SHP77 treated with DMSO at 0.1 percent for 48 hours (cell line): ENCODE measurements around the gene IPO11.
"Not testable (repeated sequence)": the region's sequence is repeated elsewhere in the genome, so short reads cannot be mapped to it uniquely, and the experiment has no call there.

ENCODE experiments used
- DNase-seq: peaks from one replicate; lab custom pipeline; 2025; lab: John Stamatoyannopoulos, UW

The IPO11 gene

GRCh38 chr5:62600560-62601252 lies 188.1 kb downstream of the IPO11 start:
- DNase-seq: no peak

DNA sequence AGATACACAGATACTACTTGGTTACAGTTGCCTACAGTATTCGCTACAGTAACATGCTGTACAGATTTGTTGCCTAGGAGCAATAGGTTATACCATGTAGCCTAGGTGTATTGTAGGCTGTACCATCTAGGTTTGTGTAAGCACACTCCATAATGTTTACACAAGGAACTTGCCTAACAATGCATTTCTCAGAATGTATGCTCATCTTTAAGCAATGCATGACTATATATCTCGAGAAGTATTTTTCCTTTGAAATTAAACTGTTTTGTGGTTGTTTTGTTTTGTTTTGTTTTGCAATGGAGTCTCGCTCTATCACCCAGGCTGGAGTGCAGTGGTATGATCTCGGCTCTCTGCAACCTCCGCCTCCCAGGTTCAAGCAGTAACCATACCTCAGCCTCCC lies 191.4 kb downstream of the IPO11 start:
- DNase-seq: no peak

DNA sequence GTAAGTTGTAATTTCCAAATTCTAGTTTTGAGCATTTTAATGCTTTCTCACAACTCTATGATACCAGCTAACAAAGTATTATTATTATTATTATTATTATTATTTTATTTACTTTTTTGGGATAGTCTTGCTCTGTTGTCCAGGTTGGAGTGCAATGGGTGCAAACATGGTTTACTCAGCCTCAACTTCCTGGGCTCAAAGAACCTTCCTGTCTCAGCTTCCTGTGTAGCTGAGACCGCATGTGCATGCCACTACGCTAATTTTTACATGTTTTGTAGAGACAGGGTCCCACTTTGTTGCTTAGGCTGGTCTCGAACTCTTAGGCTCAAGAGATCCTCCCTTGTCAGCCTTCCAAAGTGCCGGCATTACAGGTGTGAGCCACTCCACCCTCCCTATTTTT lies 193.1 kb downstream of the IPO11 start:
- no peak for DNase-seq

DNA sequence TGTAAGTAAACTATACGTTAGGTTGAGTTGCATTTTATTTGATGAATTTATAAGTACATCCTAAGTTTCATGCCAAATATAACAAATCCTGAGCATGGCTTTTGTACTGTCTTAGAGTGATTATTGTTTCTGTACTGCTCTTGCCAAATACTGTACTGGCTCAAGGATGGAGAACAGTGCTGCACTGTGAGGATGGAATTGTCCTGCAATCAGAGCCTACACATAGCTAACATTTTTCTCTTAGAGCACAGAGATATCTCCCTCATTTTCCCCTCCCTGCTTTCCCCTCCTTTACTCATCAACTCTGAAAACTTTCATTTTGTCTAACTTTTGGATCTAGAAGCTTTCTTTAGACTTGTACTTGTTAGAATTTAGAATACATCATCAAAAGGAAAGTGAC lies 194.3 kb downstream of the IPO11 start:
- no peak for DNase-seq

- DNase-seq: no peak
These were observed 195.1 kb downstream of the IPO11 start for GRCh38 chr5:62607615-62608014.

DNA sequence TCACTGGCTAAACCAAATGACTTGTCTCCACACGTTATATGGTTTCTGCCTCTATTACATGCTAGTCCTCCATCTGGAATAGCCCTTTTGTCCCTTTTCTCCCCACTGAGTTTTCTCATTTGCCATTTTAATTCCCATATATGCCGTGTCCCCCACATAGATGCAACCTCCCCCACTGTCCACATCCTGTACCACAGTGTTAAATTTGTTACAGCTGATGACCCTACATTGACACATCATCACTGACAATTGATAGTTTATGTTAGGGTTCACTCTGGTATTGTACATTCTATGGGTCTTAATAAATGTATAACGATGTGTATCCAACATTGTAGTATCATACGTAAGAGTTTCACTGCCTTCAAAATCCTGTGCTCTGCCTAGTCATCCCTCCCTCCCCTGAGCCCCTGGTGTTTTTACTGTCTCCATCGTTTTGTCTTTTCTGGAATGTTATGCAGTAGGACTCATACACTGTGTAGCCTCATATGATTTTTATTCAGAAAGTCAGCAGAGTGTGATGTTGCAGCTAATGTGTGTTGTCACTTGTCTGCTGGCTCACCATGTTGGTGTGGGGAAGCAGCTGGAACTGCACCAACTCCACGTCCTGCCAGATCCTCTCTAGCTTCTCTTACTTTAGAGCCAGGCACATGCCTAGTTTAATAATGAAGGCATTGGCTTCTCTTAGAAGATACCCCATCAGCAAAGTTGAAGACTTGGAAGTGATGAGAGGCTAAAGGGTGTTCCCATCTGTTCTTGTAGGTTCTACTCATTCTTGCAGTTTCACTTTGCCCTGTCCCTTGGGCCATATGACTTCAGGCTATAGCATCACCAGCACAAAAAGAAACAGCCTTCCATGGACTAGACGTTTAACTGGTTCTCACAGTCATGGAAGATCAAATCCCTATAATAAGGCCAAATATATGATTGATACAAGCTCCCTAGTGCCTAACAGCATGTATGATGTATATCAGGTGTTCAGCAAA lies 196.3 kb downstream of the IPO11 start:
- DNase-seq: no peak

DNA sequence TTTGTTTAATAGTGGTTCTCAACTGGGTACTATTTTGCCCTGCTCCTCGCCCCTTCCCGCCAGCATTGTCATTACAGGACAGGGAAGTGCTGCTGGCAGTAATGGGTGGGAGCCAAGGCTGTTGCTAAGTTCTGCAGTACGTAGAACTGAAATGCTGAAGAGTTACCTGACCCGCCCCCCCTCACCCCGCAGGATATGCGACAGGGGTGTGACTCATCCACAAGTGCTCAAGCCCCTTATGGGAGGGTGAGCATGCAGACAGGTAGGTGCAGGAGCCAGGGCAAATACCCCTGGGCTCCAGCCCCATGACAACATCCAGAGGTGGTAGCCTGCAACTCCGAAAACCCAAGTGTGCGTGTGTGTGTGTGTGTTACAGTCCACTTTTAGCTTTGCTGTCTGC lies 201.8 kb downstream of the IPO11 start:
- DNase-seq: no peak

- DNase-seq: no peak
These were observed 204.2 kb downstream of the IPO11 start for GRCh38 chr5:62616615-62617277.

DNA sequence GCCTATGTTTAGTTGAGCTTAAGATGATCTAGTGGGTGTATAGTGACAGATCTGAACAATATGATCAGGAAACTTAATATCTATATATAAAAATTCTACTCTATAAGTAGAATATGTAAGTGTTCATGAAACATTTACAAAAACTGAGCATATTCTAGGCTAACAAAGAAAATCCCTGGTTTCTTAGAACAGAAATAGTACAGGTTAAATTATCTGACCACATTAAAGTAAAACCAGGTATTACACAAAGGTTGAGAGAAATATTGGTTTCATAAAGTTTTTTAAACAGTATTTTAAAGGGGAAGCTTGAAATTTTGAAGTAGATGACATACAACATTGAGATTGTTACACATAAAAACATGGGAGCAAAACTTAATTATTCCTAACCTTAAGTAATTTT lies 205.4 kb downstream of the IPO11 start:
- no peak for DNase-seq

GRCh38 chr5:62620761-62621160 lies 208.2 kb downstream of the IPO11 start:
- DNase-seq: no peak

GRCh38 chr5:62621280-62621679 lies 208.7 kb downstream of the IPO11 start:
- DNase-seq: no peak

DNA sequence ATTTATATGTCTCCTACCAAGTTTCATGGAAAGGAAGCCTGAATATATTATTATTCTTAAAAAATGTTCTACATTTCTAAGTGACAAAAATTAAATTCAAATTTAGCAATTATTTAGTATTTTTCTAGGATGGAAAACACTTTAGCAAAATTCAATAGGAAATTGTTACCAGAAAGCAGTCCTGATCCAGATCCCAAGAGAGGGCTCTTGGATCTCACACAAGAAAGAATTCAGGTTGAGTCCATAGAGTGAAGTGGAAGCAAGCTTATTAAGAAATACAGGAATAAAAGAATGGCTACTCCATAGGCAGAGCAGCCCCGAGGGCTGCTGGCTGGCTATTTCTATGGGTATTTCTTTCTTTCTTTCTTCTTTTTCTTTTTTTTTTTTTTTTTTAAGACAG lies 210.7 kb downstream of the IPO11 start:
- no peak for DNase-seq

GRCh38 chr5:62624436-62624835 lies 211.9 kb downstream of the IPO11 start:
- DNase-seq: not testable (repeated sequence)

GRCh38 chr5:62626534-62626933 lies 214.0 kb downstream of the IPO11 start:
- no peak for DNase-seq

DNA sequence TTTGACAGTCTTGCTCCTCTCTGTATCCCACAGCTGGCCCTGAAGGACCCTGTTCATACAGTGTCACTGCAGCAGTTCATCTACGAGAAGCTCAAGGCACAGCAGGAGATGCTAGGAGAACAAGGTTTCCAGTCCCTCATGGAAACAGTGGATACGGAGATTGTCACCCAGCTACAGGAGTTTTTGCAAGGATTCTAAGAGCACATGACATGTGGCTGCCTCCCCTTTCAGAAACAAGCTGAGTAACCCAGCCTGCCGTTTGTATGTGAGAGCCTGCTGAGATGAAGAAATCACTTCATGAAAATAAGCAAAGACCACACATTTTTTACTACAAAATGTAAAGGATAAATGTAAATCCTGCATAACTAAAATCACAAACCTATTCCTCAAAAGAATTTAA lies 214.6 kb downstream of the IPO11 start:
- DNase-seq: no peak

- DNase-seq: no peak
These were observed 215.3 kb downstream of the IPO11 start for GRCh38 chr5:62627901-62628300.

- no peak for DNase-seq
These were observed 219.5 kb downstream of the IPO11 start for GRCh38 chr5:62631909-62632580.

GRCh38 chr5:62633243-62633642 lies 220.7 kb downstream of the IPO11 start:
- no peak for DNase-seq

DNA sequence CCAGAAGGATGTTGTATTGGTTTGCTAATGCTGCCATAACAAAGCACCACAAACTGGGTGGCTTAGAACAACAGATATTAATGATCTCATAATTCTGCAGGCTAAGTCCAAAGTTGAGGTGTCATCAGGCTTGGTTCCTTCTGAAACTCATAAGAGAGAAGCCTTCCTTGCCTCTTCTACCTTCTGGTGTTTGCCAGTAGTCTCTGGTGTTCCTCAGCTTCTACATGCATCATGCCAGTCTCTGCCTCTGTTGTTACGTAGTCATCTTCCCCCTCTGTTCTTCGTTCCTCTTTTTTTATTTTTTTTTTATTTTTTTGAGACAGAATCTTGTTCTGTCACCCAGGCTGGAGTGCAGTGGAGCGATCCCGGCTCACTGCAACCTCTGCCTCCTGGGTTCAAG lies 227.9 kb downstream of the IPO11 start:
- no peak for DNase-seq

DNA sequence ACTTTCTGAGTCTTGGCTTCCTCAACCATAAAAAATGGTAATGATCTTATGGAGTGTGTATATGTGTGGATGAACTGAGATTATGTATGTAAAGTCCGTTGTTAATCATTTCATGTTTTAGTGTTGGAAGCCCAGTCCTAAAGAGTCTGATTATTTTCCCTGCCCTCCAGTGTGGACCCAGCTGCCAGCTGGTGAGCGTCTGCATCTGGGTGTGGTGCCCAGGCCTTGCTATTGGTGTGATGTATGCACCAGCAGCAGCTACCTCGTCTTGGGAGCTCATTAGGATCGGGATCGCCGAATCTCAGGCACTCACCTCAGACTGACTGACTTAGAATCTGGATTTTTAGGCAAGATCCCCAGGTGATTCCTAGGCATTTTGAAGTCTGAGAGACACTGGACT lies 229.9 kb downstream of the IPO11 start:
- DNase-seq: no peak

GRCh38 chr5:62643556-62644451 lies 231.2 kb downstream of the IPO11 start:
- no peak for DNase-seq
